Inflammatory macrophage treated with lipopolysaccharide for 1 hour (primary cell): ENCODE results near the gene SCYGR6.
A peak's percentile ranks its signal among the peaks of the same experiment; 100 is the strongest.
"Not testable (repeated sequence)": the region's sequence is repeated elsewhere in the genome, so short reads cannot be mapped to it uniquely, and the experiment has no call there.

Experiments used
- DNase-seq, 2 donors: peaks; one replicate each; pipeline ENCODE4 v3.0.0-alpha.2; 2020 to 2022

The SCYGR6 gene, protein sequence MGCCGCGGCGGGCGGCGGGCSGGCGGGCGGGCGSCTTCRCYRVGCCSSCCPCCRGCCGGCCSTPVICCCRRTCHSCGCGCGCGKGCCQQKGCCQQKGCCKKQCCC

GRCh38 chr2:227724394-227725039, at the start of gene SCYGR6:
Gene SCYGR6 (minus strand): TSS chr2:227724757. CDS start chr2:227724757, 0 bp downstream.
- DNase-seq = no peak

DNA sequence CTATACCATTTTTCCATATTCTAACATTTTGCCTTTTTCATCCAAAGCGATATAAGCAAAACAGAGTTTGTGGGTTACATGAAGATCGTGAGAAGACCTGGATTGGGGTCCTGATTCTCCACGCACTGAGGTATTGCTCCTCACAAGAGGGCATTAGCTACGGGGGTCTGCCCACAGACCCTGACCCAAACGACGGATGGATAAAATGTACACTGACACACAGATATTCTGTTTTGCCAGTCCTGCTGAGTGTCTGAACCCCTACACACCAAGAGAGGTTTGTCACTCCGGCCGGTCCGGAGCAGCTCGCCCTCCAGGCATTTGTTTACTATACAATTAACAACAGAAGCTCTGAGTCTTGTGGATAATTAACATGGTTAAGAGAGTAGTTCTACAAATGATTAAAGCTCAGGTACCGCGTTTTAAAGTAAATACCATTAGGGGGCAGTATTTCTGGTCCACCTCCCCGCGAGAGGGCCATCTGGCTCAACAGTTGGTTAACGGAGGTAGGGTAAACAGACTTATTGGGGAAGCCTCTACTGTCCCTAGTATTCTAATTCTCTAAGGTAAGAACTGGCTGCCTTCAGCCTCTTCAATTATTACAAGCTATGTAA, 49.6 kb upstream of the SCYGR6 start:
- peak in 1 of 2 donors; percentile 54 for DNase-seq

GRCh38 chr2:227772932-227773331, 48.4 kb upstream of the SCYGR6 start:
- DNase-seq = no peak

GRCh38 chr2:227772197-227772661, 47.7 kb upstream of the SCYGR6 start:
- DNase-seq = no peak

- DNase-seq = no peak
These were observed 43.3 kb upstream of the SCYGR6 start for GRCh38 chr2:227767830-227768229.

GRCh38 chr2:227766373-227766883, 41.9 kb upstream of the SCYGR6 start:
- peak; percentile 31 to 76 for DNase-seq

GRCh38 chr2:227765788-227766372, 41.3 kb upstream of the SCYGR6 start:
- no peak for DNase-seq

GRCh38 chr2:227761740-227762476, 37.4 kb upstream of the SCYGR6 start:
- DNase-seq = no peak

GRCh38 chr2:227759411-227760118, 35.0 kb upstream of the SCYGR6 start:
- no peak for DNase-seq

DNA sequence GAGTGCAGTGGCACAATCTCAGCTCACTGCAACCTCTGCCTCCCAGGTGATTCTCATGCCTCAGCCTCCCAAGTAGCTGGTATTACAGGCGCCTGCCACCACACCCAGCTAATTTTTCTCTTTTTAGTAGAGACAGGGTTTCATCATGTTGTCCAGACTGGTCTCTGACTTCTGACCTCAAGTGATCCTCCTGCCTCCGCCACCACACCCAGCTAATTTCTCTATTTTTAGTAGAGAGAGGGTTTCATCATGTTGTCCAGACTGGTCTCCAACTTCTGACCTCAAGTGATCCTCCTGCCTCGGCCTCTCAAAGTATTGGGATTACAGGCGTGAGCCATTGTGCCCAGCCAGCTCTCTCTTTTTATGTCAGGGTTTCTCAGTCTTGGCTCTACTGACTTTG, 31.7 kb upstream of the SCYGR6 start:
- DNase-seq = not testable (repeated sequence)

DNA sequence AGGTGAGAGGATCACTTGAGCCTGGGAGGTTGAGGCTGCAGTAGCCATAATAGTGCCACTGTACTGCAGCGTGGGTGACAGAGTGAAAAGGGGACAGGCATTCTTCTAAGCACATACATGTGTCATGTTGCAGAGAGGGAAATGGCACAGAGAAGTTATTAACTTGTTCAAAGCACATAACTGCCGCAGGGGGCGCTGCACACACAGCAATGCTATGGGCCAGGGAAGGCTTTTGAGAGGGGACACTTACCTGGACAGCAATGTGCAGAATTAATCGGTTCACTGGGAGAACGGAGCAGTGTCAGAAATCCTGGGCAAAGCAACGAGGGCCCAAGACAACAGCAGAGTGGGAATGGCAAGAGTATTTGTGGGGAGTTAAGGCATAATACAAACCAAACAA, 23.5 kb upstream of the SCYGR6 start:
- DNase-seq = no peak

GRCh38 chr2:227745594-227745993, 21.0 kb upstream of the SCYGR6 start, which contains the start of gene SCYGR8:
Gene SCYGR8 (plus strand): TSS chr2:227745894. CDS start chr2:227745894, 0 bp downstream.
- DNase-seq = no peak

DNA sequence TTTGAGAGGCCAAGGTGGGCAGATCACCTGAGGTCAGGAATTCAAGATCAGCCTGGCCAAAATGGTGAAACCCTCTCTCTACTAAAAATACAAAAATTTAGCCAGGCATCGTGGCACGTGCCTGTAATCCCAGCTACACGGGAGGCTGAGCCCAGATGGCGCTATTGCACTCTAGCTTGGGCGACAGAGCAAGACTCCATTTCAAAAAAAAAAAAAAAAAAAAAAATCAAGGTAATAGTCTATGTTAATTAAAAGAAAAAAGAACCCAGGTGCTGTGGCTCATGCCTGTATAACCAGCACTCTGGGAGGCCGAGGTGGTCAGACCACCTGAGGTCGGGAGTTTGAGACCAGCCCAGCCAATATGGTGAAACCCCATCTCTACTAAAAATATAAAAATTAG, 16.1 kb upstream of the SCYGR6 start:
- peak in 1 of 2 donors; percentile 6 for DNase-seq

DNA sequence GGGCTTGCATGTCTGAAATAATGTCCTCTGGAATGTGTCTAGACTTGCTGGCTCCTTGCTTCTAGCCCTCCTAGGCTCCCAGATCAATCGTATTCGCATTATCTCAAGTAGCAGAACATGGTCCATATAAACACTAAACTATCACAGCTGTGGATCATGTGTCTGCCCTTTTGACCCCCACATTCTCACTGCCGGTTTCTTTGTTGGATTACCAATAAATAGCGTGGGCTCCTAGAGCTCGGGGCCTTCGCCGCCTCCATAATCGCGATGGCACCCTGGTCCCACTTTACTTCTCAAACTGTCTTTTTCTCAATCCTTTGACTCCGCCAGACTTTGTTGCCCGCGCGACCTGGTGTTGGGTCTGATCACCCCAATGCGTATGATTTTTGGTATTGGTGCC, 14.8 kb upstream of the SCYGR6 start:
- no peak for DNase-seq

DNA sequence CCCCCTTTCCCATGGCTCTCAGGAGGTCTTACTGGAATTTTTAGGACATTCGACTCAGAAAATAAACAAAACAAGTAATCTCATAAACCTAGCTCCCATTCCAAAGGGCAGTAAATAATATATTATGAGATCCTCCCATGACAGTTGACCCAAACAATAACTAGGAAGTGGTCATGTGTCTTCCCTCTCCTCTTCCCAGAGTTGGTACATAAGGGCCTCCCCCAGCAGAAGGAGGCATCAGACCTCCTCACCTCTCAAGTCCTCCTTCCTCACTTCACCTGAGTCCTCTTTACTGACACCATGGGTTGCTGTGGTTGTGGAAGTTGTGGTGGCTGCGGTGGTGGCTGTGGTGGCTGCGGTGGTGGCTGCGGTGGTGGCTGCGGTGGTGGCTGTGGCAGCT, 3.5 kb upstream of the SCYGR6 start, which contains the start of gene SCYGR7:
SCYGR7 (plus strand) TSS at position 301 of the 400 bp plus-strand sequence; CDS start at position 301, 0 bp downstream.
- DNase-seq = no peak

DNA sequence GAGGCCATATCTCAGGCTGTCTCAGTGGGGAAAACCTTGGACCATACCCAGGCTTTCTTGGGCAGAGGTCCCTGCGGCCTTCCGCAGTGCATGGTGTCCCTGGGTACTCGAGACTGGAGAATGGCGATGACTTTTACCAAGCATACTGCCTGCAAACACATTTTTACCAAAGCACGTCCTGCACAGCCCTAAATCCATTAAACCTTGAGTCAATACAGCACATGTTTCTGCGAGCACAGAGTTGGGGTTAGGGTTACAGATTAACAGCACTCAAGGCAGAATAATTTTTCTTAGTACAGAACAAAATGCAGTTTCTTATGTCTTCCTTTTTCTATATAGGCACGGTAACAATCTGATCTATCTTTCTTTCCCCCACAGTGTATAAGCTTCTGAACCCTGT, 1.7 kb downstream of the SCYGR6 start:
- not testable (repeated sequence) for DNase-seq

- no peak for DNase-seq
These were observed 3.9 kb downstream of the SCYGR6 start for GRCh38 chr2:227720680-227721079.

GRCh38 chr2:227719641-227720040, 4.9 kb downstream of the SCYGR6 start:
- no peak for DNase-seq

- peak in 1 of 2 donors; percentile 2 for DNase-seq
These were observed 6.6 kb downstream of the SCYGR6 start, which contains the start of gene SLC19A3 for GRCh38 chr2:227717687-227718567. Gene SLC19A3 (minus strand): TSS chr2:227718028. CDS start chr2:227702318, 15,710 bp downstream.

GRCh38 chr2:227716501-227716900, 8.1 kb downstream of the SCYGR6 start:
- no peak for DNase-seq

GRCh38 chr2:227713291-227713690, 11.3 kb downstream of the SCYGR6 start:
- no peak for DNase-seq
